Endometrial microvascular endothelial cells (primary cell): ENCODE results near the gene TMUB1. TPM values are rescaled to one million over a fixed set of nuclear protein-coding genes. Genes with fewer than 3 reads are reported as not detected.

Experiments
- in situ Hi-C: cut with HindIII; loops from 2 replicates; pipeline ENCODE4 v1.10.0; 2017; ENCODE audit warnings: low sequenced_read_pairs, low pct_unique_long_range_greater_than_20kb; ENCODE audit errors: inconsistent ontology term
- total RNA-seq: library from RNA; depleted of rRNA; stranded (reverse); fragments of >200 nt; gene quantifications from one replicate; pipeline ENCODE4 v1.2.3, GENCODE V29; 2015; ENCODE audit errors: inconsistent ontology term

TMUB1 gene
- total RNA-seq, 1 donor from 2014 or later, result 40.5 TPM

DNA sequence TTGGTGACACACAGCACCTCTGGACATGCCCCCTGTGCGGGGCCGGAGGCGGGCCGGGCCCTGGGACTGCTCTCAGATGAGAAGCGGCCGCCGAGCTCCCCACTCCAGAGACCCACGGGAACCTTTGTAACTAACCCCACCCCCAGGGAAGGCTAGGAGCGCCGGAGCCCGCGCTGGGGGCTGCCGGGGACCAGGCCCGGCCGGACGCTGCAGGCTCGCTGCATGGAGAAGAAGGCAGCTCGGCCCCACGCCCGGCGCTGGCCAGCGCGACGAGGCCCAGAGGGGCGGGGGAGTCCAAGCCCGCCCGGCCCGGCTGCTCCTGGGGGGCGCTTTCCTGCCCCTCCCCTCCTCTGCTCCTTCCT is 39.5 kb upstream of the TMUB1 start:
- in situ Hi-C loops, result no loop called here

DNA sequence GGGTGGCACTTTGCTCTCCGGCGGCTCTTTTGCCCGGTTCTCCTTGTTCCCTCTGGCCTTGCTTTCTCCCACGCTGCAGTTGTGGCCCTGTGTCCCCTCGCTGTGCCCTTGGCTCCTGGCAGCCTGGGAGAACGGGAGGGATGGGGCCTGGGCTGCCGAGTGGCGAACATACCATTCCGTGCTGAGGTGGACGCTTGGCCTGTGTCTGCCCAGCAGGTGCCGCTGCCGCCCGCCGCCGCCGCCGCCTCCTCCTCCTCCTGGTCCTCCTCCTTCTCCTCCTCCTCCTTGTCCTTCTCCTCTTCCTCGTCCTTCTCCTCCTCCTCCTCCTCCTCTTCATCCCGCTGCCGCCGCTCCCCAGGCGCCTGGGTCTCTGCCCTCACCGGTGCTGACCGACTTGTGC is 39.0 kb upstream of the TMUB1 start:
- in situ Hi-C loops, result no loop called here

DNA sequence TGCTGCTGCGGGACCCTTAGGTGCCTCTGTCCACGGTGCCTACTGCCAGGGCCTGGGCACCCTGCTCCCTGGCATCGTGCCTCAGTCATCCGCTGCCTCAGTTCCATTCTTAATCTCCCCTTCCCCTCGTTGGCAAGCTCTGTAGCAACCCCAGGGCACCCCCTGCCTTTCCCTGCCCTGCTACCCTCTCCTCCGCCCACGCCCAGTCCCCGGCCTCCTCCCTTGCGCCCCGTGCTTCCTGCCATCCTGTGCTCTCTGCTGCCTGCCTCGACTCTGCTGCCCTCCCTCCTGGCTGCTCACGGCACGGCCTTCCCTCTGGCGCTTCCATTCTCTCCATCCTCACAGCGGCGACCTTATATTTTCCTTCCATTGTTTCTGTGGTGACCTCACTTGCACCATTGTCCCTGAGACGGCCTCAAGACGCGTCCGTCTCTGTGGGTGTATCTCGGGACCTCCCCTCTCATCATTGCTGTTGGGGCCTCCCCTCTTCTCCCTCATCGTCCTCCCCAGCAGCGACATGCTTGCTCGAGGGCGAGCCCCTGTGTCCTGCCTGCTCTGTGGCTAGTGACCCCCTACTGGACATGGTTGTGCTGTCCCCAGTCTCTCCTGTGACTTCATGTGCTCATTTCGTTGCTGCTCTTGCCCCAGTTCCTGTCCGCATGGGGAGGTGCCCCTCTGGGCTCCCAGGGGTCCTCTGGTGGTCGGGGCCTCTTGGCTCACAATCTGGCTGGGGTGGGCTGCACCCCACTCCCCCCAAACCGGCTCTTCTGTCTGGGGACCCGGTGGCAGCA is 38.3 kb upstream of the TMUB1 start:
- in situ Hi-C loops, result no loop called here

DNA sequence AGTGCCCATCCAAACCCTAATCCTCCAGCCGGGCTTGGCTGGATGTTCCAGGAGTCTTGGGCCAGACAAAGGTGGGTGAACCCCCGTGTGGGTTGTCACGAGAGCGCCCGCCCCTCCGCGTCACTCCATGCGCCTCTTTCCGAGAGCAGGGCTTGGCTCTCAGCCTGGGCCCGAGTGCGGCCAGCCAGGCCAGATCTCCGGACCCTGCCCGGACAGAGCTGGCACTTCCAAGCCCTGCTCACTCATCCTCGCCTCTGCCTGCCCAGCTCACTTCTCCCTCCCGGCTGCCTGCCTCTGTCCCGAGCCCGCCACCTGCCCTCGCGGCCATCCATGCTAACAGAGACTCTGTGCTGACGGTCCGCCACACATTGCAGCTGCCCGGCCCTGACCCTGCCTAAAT is 37.6 kb upstream of the TMUB1 start:
- in situ Hi-C loops, result no loop called here

DNA sequence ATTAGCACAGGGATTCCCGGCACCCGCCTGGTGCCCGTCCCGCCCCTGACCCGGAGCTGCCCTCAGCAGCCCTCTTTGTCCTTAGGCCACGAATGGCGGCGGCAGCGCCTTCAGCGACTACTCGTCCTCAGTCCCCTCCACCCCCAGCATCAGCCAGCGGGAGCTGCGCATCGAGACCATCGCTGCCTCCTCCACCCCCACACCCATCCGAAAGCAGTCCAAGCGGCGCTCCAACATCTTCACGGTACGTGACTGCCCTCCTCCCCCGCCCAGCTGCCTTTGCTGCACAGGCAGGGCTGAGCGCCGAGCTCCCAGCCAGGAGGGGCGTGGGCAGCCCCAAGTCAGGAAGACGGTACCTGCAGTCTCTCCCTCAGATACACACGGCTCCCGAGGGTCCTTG is 36.6 kb upstream of the TMUB1 start:
- in situ Hi-C loops, result no loop called here

DNA sequence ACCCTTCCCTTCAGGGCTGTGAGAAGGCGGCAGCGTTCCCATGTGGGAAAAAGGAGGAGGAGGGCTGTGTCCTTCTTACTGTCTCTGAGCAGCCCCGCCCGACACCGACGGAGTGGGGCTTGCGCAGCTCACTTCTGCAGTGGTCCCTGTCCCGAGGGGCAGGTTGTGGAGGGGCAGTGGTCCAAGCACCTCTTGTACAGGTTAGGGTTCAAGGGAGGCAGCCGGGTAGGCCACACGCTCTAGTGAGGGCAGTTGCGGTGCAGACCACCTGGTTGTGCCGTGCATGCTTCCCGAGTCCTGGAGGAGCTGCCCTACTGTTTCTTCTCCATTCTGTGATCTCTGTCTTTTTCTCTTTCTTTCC is 35.7 kb upstream of the TMUB1 start:
- in situ Hi-C loops, result no loop called here

DNA sequence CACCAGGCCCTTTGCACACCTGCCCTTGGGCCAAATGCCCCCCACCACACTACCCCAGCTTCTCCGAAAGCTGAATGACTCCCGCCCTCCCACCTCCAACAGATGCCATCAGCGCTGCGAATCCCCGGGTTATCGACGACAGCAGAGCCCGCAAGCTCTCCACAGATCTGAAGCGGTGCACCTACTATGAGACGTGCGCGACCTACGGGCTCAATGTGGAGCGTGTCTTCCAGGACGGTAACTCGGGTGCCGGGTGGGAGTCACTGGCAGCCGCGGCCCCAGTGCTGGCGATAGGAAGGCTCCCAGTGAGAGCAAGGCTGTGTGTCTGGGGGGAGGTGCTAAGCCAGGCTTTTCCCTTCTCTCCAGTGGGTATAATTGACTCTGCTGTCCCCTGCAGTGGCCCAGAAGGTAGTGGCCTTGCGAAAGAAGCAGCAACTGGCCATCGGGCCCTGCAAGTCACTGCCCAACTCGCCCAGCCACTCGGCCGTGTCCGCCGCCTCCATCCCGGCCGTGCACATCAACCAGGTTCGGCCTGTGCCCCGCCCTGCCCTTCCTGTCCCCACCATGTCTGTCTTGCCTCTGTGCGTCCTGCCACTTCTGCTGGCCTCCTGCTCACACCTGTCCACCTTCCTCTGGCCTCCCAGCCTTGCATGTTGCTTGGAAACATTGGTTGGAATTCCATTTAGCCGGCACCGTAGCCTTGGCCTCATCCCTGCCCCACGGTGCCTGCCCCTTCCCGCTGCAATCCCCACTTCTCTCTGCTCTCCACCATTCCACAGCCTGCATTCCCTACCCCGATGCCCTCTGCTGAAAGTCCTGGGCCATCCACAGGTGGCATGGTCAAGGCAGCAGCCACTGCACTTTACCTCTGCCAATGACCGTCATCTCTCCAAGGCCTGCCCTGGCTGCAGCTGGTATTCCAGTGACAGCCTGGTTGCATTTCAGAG is 35.1 kb upstream of the TMUB1 start:
- in situ Hi-C loops, result no loop called here

DNA sequence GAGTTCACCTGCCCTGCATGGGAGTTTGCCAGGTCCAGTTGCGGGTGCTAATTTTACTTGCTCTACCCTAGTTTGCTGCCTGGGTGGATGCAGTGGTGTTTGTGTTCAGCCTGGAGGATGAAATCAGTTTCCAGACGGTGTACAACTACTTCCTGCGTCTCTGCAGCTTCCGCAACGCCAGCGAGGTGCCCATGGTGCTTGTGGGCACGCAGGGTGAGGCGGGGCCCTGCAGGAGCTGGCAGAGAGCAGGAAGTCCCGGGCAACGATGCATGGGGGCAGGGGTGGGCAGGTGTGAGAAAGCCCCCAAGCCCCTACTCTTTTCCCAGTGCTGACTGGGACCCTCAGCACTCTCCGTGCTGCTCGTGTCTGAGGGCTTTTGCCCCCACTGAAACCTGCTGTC is 34.3 kb upstream of the TMUB1 start:
- in situ Hi-C loops, result no loop called here

DNA sequence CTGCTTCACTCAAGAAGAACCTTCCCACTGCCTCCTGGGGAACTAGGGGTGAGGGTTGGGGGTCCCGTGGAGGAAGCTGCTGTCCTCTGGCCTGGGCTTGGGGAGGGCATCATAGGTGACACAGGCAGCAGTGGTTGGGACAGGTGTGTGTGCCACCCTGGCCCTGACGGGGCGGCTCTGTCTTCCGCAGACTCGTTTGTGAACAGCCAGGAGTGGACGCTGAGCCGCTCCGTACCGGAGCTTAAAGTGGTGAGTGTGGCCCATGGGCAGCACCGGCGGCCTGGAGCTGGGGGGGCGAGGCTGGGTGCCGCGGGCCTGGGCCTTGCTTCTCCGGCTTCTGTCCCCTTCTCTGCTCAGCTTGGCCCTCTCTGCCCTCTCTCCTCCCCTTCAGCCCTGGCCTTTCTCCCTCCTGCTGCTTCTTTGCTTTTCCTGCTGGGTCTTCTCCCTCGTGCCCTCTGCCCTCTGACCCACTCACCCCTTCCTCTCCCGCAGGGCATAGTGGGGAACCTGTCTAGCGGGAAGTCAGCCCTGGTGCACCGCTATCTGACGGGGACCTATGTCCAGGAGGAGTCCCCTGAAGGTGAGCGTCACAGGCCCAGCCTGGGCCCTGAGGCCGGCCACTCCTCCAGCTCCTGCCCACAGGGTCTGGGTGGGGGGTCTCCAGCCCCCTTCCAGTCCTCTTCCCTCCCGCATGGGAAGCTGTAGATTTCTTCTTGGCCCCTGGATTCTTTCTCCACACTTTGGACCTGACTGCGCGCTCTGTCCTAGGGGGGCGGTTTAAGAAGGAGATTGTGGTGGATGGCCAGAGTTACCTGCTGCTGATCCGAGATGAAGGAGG is 33.5 kb upstream of the TMUB1 start:
- in situ Hi-C loops, result no loop called here

DNA sequence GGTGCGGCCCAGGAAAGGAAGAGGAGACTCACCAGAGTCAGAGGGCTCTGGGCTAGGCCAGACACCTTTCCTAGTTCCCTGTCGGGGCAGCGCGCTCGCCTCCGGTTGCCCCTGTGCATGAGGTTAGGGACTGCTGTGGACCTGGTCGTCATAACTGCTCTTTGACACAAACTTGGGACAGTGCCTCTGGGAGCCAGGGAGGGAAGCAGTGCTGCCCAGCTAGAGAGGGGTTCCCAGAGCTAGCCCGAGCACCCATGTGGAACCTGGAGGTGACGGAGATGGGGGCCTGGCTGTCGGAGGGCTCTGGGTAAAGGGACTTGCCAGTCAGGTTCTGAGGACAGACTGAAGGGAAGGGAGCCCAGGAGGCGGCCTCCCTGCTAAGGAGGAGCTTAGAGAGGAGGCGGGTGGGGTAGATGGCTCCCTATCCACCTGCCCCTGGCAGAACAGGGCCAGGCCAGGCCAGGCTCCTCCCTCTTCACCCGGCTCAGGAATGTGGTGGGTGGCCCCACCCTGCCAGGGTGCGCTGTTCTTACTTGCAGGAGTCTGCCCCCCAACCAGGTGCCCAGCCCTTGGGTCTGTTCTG is 32.6 kb upstream of the TMUB1 start:
- in situ Hi-C loops, result no loop called here

DNA sequence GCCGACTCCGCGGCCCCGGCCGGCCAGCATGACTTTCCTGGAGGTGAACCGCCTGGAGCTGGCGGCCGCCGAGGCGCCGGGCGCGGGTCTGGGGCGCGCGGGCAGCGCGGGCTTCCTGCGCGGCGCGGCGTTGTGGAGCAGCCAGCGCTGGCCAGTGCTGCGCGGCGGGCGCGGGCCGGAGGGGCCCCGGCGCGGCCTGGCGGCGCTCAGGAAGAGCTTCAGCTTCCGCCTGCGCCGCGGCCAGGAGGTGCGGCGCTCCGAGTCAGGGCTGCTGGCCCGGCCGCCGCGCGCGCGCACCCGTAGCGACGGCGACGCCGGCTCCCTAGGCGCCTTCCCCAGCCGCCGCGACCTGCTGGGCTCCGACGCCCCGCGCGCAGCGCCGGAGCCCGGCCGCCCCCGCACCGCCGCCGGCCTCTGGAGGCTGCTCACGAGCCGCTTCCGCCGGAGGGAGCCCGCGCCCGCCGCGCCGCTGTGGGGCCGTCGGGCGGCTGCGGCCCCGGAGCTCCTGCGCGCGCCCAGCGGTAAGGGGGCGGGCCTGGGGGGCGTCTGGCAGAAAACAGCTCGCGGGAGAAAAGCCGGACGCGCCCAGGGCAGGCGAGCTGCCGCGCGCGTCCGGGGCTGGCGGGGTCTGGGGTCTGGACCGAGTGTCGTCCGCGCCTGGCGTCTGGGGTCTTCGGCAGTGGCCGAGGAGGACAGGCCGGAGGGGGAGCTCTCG is 32.0 kb upstream of the TMUB1 start:
- in situ Hi-C loops, result no loop called here

DNA sequence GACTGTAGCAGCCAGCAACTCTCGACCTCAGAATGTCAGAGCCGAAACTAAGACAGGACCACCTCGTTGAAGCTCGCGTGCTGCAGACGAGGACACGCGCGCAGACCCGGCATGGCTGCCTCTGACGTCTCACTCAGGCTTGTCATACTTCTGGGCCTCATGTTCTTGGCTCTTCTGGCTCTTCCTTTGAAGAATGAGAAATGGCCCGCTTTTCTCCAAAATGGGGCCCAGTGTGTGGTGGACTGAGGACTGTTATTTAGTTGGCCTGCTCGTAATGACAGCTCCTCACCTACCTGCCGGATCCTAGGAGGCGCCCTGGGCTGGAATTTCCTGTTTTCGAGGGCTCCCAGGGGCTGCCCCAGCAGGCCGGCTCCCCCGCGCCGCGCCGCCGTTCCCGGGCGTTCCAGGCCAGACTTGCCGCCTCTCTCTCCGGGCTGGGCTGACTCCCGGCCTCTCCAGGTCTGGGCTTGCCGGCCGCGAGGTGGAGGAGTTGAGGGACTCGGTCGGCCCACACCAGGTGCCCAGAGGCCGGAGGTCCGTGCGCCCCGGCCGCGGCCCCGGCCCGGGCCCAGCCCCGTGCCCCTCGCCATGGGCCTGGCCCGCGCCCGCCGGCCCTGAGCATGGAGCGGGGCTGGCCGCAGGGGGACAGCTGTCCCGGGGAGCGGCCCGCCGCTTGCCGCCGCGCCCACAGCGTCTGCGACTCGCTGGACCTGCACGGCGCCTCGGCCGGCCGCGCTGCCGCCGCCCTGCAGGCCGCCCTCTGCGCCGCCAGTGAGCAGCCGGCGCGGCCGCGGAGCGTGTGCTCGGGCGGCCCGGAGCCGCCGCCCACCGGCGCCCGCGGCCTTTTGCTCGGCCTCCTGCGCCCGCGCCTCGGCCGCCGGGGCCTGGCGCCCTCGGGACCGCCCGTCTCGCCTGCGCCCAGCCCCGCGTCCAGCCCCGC is 31.1 kb upstream of the TMUB1 start:
- in situ Hi-C loops, result no loop called here

DNA sequence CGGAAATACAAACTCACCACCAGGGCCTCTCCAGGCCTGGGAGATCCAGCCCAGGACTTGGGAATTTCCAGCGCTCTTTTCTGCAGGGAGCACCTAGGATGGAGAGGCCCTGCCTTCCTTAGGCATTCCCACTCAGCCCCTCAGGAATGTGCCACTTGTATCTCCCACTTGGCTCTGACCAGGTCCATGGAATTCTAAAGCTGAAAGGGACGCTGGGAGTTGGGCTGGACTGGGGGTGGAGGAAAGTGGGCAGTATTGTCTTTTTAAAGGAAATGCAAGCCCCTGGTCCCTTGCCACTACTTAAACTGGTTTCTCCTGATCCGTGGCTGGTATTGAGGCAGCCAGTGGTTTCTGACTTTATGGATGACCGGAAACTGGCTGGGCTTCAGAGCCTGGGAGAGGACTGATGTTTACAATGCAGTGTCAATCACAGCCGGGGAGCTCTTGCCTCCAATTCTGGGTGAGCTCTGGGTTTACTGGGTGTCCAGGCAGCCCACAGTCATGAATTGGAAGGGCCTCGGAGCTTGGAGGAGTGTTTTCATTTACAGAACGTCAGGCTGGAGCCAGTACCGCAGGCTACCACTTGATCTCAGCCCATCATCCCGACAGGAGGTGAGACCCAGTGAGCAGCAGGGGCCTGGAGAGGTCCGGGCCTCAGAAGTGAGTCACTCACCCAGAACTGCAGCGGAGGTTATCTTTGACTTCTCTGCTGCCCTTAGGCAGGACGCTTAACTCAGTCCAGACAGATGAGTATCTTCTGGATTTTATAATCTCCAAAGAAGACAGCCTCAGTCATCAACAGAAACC is 30.3 kb upstream of the TMUB1 start:
- in situ Hi-C loops, result no loop called here

DNA sequence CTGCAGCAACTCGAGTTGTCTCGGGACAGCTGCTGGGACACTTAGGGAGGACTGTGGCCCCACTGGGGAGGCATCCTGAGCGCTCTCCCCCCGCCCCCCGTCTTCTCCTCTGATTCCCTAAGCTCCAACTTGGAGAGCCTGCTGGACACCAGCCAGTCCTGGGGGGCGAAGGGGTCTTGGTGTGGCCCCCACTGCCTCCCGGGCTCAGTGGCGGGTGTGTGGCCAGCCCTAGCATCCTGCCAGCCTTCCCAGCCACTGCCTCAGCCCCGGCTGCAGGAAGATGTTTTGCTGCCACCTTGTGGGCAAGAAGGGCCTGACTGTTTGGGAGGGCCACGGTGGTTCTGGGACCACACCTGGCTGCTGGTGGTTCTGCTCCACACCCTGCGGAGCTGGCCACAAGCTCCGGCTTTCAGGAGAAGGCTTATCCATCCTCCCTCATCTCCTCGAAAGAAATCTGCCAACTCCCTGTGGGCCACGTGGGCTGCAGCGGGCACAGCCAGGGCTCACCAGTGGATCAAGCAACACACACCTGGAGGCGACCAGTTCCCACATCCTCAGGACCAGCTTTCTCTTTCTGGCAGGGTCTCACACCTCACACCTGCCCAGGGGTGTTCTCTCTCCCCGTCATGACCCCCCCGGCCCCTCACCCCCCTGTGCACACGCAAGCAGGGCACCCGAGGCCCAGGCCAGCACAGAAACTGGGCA is 27.8 kb upstream of the TMUB1 start:
- in situ Hi-C loops, result no loop called here

DNA sequence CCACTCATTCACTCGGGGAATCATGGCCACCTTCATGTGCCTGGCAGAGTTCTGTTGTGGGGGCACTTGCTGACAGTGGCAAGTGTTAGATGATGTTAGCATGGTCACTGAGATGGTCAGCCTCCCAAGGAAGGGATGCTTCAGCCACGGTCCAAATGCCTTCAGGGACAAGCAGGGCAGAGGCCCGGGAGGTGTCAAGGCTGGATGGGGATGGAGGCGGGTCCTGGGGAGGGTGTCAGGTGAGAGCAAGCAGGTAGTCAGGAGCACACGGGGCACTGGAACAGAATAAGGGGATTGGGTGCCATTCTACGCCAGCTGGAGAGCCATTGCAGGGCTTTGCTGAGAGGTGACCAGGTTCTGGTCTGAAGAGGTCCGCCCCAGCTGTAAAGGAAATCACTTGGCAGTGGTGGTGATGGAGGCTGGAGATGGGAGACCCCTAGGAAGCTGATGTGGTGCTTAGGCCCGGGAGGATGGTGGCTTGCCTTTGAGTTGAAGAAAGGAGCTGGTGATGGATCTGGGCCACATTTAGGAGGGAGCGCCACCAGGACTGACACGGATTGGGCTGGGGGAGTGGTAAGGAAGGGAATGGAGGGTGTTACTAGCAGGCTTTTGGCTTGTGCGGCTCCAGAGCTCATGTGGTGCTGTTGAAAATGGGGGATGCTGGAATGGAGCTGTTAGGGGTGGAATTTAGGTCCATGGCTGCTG is 27.1 kb upstream of the TMUB1 start:
- in situ Hi-C loops, result no loop called here
